CMK (cell line): ENCODE measurements around the gene TTR.

ENCODE experiments used
- DNase-seq: peaks from one replicate; pipeline ENCODE4 v3.0.0-alpha.2; 2010; ENCODE audit warnings: low read depth

TTR gene

GRCh38 chr18:31591628-31592027 is at the start of gene TTR:
TSS of gene TTR (plus strand) at chr18:31591877. CDS start at chr18:31591903, 26 bp downstream.
- DNase-seq: no peak

DNA sequence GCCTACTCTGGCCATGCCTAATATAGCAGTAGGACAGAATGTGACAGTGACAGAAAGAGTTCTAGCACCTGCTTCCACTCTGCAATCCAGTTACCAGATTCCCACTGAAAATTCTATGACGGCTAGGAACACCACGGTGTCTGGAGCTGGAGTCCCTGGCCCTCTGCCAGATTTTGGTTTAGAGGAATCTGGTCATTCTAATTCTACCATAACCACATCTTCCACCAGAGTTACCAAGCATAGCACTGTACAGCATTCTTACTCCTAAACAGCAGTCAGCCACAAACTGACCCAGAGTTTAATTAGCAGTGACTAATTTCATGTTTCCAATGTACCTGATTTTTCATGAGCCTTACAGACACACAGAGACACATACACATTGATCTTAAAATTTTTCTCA is 45.2 kb upstream of the TTR start:
- no peak for DNase-seq

GRCh38 chr18:31548853-31549252 is 42.8 kb upstream of the TTR start:
- DNase-seq: no peak

DNA sequence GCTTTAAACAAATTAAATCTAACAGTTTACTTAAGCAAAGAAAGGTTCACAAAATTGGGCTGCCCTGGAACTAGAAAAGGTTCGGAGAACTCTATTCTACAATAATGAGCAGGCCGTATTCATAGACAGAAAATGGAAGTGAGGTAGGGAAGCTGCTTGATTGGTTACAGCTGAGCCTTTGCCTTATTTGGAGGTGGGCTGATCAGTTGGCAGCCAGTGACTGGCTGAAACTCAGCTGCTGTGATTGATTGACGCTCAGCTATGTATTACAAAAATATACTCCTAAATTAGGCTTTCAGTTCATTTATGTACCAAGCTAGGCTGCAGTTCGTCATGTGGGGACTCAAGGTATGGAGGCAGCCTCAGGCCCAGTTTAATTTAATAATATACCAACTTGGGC is 42.3 kb upstream of the TTR start:
- DNase-seq: no peak

- no peak for DNase-seq
Measured at GRCh38 chr18:31551883-31552282, 39.8 kb upstream of the TTR start.

- no peak for DNase-seq
Measured at GRCh38 chr18:31553800-31554199, 37.9 kb upstream of the TTR start.

DNA sequence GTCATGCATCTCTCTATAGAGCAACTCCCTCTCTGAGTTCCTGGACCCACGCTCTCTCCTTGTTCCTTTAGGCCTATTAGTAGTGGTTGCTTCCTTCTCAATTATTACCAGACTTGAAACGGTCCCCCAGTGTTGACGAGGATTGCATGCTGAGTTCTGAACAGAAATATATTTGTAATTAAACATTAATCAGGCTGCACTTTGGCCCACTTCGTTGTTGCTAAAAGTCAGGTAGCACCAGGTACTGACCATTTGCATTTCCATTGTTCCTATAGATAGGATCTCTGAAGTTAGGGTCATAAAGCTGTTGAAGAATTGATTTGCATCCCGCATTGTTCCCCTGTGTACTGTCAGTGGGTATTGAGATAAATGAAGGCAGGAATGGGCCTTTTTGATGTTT is 36.9 kb upstream of the TTR start:
- no peak for DNase-seq

GRCh38 chr18:31555971-31556747 is 35.5 kb upstream of the TTR start:
- peak; percentile 30 for DNase-seq

GRCh38 chr18:31557446-31557845 is 34.2 kb upstream of the TTR start:
- DNase-seq: no peak

DNA sequence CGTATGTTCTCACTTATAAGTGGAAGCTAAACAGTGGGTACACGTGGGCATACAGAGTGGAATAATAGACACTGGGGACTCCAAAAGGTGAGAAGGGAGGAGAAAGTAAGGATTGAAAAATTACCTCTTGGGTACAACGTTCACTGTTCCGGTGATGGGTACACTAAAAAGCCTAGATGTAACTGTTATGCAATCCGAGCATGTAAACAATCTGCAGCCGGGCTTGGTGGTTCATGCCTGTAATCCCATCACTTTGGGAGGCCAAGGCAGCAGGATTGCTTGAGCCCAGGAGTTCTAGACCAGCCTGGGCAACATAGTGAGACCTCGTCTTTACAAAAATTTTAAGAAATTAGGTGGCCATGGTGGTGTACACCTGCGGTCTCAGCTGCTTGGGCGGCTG is 33.1 kb upstream of the TTR start:
- DNase-seq: no peak

DNA sequence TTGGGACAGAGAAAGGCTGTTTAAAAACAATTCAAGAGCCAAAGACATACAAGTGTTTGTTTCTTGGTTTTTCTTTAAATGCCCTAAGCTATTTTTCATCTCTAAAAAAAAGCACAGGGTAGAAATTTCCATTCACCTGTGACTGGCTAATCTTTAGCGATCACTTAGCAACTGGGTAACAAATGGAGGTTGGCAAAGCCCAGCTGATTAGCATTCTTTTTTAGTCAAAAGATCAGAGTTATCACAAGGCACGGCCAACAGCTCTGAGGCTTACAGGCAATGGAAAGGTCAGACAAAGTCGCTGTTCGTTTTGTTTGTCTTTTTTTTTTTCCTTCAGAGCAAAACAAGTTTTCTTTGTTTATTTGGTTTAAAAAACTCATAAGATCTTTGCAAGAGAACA is 29.0 kb upstream of the TTR start:
- DNase-seq: no peak

- DNase-seq: no peak
Measured at GRCh38 chr18:31563778-31564177, 27.9 kb upstream of the TTR start.

DNA sequence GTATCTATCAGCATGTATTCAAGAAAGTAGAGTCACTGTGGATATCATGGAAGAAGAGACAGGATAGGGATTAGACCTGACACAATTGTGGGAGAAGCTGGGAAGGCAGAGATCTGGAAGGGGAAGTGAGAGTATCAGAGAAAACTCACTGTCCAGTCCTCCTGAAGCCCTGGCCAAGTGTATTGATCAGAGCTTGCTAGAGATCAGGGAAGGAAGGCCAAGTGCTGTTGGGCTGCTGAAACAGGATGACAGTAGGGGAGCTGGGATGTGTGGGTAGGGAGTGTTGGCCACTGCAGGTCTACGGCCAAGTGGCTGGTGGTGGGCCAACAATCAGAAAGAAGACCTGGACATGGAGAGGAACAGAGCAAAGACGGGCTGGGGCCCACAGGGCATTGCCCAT is 26.3 kb upstream of the TTR start:
- no peak for DNase-seq

DNA sequence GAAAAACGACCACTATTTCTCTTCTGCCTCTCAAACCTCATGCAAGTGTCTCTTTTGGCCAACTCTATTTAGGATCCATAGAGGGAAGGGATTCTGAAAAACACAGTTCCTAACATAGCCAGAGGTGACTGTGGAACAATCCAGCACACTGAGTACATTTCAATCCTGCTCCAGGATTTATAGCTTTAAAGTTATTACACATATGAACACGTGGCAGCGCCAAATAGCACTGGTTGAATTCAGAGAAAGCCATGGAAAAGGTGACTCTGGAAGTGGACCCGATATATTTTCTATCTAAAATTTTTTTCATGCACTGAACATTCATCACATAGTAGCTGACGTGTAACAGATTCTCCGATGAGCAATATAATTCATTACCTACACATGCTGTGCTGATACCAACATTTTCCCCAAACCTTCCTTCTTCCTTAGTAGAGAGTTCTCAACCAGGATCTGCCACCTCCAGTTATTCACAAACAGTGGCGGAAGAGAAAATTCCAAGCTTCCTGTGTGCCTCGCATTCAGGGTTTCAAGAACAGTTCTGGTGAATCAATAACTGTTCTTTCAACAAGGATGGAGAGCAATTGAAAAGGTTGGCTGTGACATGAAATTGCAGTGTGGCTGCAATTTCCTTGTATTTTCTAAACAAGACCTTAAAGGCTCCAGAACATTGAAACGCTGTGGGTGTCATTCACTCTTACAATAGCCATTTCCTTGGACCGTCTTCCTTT is 25.7 kb upstream of the TTR start:
- DNase-seq: no peak

DNA sequence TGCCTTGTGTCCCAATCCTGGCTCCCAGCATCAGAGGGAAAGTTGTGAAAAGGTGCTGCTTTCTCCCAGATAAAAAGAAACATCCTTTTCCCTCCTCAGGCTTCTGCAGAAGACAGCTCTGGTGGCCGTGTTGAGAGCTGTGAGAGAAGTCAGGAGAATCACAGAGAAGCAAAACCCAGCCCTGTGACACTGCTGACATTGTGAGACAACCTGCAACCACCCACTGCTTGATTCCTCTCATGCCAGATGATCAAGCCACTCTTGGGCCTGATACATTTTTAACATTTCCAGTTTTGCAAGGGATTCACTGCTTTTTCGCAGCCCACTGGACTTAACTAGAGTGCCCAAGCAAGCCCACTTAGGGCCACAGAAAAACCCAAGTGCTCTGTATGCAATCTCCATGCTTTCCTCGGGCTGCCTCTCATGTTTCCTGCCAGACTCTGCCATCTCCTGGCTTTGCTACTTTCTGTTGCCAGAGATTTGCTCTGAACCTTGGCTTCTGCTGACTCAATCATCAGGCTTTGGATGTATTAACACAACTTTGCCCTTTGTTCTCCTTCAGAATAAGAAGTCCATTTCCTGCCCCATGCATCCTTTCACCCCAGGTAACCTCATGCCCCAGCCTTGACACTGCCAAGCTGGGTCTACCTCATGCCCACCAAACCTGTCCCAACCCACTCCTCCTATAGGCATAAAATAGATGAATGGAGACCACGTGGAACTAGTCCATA is 24.9 kb upstream of the TTR start:
- no peak for DNase-seq

- no peak for DNase-seq
Measured at GRCh38 chr18:31572368-31572767, 19.3 kb upstream of the TTR start.

GRCh38 chr18:31573051-31573450 is 18.6 kb upstream of the TTR start:
- no peak for DNase-seq

- no peak for DNase-seq
Measured at GRCh38 chr18:31574359-31574758, 17.3 kb upstream of the TTR start.

- DNase-seq: no peak
Measured at GRCh38 chr18:31575515-31576257, 16.0 kb upstream of the TTR start.

- DNase-seq: no peak
Measured at GRCh38 chr18:31576670-31577069, 15.0 kb upstream of the TTR start.

- DNase-seq: no peak
Measured at GRCh38 chr18:31577195-31577594, 14.5 kb upstream of the TTR start.

DNA sequence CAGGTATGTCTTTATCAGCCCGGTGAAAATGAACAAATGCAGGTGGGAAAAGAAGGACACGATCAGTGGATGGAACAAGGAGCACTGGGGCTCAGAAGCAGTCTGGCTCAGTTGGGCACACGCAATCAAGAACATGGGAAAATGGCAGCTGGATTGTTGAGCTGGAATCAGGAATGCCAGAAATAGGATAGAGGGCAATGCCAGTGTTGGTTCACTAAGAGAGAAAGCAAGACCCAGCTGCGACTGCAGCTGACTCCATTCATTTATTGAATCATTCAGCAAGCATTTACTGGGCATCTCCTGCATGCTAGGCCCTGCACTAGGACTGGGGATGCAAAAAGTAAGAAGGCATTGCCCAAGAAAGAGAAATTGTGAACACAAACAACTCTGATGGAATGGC is 13.6 kb upstream of the TTR start:
- no peak for DNase-seq
